ENCODE results near the gene NOTCH2. TPM values are rescaled to one million over a fixed set of nuclear protein-coding genes. Genes with fewer than 3 reads are reported as not detected.

The NOTCH2 gene
- total and polyA plus RNA-seq, 3 donors from 2014 or later = 77.8 to 256 (median 173) TPM

DNA sequence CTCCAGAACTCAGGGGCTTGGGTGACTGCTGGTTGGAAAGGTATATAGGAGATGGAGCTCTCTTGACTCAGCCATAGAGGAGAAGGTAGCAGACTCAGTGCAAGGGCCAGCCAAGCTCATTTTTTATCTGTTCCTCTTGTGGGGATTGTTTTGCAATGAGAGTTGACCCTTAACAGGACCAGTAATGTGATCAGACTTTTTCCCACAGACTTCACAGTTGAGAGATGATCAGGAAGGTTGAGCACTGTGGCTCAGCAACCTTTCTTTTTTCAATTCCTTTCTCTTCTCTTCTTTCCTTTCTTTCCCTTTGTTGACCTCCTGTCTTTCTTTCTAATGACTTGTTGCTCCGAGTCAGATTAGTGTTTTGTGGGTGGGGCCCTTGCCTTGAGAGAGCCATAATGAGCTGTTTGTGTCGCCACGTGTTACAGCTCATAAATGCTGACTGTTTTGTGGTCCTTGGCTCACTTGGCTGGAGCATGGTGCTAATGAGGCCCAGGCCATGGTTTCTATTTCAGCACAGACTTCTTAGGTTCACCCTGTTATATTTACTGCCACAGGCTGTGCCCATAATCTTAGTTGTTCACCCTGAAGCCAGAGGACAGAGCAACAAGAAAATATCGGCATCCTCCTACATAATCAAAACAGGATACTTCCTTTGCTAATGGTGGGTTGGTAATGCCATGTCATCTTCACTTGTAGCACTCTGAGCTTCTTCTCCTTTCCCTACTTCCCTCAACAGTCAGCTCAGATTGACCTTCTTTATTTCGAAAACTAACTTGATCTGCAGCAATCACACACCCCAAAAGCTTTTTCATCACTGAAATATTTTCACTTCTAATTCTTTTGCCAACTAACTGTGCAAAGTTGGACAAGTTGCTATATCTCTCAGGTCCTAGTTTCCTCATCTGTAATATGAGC, 187.1 kb downstream of the NOTCH2 start:
- Histone ChIP-seq H3K9me3 (no peaks in the 10 kb centered on the region), H3K36me3 (ENCODE audit: low read depth, missing control alignments) (no peaks in the 10 kb centered on the region), H3K4me3 (no peak overlapping the region), H3K27ac (no peak overlapping the region), H3K27me3 (no peaks in the 10 kb centered on the region), H3K4me1 (no peaks in the 10 kb centered on the region)
- no peak for TF ChIP-seq POLR2A (IDR thresholded peaks at IDR 0.05)
- TF ChIP-seq, protein P1, sequence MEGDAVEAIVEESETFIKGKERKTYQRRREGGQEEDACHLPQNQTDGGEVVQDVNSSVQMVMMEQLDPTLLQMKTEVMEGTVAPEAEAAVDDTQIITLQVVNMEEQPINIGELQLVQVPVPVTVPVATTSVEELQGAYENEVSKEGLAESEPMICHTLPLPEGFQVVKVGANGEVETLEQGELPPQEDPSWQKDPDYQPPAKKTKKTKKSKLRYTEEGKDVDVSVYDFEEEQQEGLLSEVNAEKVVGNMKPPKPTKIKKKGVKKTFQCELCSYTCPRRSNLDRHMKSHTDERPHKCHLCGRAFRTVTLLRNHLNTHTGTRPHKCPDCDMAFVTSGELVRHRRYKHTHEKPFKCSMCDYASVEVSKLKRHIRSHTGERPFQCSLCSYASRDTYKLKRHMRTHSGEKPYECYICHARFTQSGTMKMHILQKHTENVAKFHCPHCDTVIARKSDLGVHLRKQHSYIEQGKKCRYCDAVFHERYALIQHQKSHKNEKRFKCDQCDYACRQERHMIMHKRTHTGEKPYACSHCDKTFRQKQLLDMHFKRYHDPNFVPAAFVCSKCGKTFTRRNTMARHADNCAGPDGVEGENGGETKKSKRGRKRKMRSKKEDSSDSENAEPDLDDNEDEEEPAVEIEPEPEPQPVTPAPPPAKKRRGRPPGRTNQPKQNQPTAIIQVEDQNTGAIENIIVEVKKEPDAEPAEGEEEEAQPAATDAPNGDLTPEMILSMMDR (IDR thresholded peaks at IDR 0.05) = no peak
- intact Hi-C loops (cut with DNase I; ENCODE audit: low total_unique reads) = no loop called here
- DNase-seq = no peak
- WGBS, 2 donors = 56 to 62% methylated on average over 5 of the region's 5 CpGs

DNA sequence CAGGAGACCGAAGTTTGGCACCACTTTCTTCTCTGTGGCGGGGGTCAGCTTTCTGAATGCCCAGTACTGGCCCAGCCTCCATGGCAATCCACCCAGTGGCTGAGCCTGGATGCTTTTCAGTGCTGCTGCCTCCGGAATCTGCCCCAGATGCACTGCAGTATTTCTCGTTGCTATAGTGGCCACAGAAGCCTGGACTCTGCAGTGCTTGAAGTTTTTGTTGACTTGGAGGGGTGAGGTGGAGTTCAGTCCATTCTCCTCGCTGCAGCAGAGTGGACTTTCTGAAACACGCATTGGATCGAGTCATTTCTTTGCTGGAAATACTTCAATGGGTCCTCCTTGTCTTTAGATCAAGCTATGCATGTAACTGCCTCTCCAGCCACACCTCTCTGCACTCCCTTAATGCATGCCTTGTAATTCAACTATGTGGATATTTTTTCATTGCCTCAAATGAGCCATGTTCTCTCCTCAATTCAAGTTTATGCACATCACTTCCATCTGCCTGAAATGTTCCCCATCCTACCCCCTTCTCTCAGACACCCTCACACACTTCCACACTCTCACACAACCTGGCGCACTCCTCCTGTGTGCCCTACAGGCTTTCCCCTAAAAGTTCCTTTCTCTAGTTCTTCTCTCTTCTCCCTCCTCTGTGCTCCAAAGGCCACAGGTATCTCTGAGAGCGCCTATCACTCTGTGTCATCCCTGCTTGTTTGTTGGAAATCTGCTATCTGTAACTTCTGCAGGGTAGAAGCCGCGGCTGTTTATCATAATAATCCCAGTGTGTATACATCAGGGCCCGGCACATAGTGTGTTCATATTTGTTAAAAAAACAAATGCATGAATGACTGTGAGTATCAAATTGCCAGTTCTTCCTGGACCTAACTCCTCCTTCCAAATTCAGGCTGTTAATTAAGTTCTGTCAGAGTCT, 189.7 kb downstream of the NOTCH2 start:
- TF ChIP-seq, protein P1 (IDR thresholded peaks at IDR 0.05) = no peak
- no peak for TF ChIP-seq POLR2A (IDR thresholded peaks at IDR 0.05)
- DNase-seq = no peak
- no peak overlapping the region for H3K4me3 ChIP-seq

DNA sequence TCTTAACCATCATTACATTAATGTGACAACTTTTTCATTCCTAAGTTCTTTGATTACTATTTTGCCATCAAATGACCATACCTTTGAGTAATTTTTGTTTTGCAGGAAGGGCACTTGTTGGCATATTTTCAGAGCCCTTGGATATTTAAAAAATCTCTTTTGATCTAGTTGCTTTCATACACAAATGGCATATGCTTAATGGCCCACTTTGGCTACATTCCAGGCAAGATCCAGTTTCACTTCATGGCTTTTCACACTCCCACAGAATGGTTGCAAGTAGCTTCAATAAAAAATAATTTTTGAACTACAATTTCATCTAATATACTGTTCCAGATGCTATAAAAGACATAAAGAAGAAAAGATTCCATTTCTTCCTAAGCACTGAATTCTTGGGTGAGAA, 191.3 kb downstream of the NOTCH2 start:
- H3K27ac ChIP-seq = no peak overlapping the region
- TF ChIP-seq, protein P1 (IDR thresholded peaks at IDR 0.05) = no peak
- no peak for TF ChIP-seq POLR2A (IDR thresholded peaks at IDR 0.05)
- H3K9me3 ChIP-seq = no peaks in the 10 kb centered on the region
- no peak overlapping the region for H3K4me3 ChIP-seq
- no peaks in the 10 kb centered on the region for H3K27me3 ChIP-seq
- no peaks in the 10 kb centered on the region for H3K36me3 ChIP-seq (ENCODE audit: low read depth, missing control alignments)
- no peaks in the 10 kb centered on the region for H3K4me1 ChIP-seq
- DNase-seq = no peak
- intact Hi-C loops (cut with DNase I; ENCODE audit: low total_unique reads) = no loop called here

More for the DNA sequence above, 189.7 kb downstream of the NOTCH2 start:
- intact Hi-C loops (cut with DNase I; ENCODE audit: low total_unique reads) = no loop called here
- Histone ChIP-seq H3K9me3 (no peaks in the 10 kb centered on the region), H3K27ac (no peak overlapping the region), H3K36me3 (ENCODE audit: low read depth, missing control alignments) (no peaks in the 10 kb centered on the region), H3K4me1 (no peaks in the 10 kb centered on the region), H3K27me3 (no peaks in the 10 kb centered on the region)
- WGBS, 2 donors = 89 to 92% methylated on average over 12 of the region's 12 CpGs

DNA sequence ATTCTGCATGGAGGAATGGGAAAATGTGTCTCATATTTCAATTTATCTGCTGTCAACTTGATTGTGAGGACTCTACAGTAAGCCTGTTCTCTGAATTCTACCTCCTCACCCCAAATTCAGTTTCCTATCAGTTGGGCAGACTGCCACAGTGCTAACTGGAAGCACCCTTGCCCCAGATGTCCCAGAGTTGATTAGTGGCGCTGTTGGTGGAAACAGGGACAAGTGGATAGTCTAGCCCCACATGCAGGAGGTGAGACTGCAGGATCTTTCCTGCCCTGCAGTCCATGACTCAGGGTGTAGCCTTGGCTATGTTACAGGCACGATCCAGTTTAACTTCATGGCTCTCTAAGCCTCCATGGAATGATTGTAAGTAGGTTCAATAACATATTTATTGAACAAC, 195.3 kb downstream of the NOTCH2 start:
- DNase-seq = no peak
- TF ChIP-seq, protein P1 (IDR thresholded peaks at IDR 0.05) = no peak
- TF ChIP-seq POLR2A (IDR thresholded peaks at IDR 0.05) = no peak
- Histone ChIP-seq H3K27ac (no peak overlapping the region), H3K9me3 (no peaks in the 10 kb centered on the region), H3K4me1 (no peaks in the 10 kb centered on the region), H3K4me3 (no peak overlapping the region), H3K36me3 (ENCODE audit: low read depth, missing control alignments) (no peaks in the 10 kb centered on the region), H3K27me3 (no peaks in the 10 kb centered on the region)
- 81 to 89% methylated on average over 2 of the region's 2 CpGs for WGBS, 2 donors
- intact Hi-C loops (cut with DNase I; ENCODE audit: low total_unique reads) = no loop called here
